ENCODE data around the gene ARMS2. TPM values are rescaled to one million over a fixed set of nuclear protein-coding genes. Genes with fewer than 3 reads are reported as not detected.

ARMS2 gene
- total RNA-seq, 1 donor from 2014 or later: not detected

DNA sequence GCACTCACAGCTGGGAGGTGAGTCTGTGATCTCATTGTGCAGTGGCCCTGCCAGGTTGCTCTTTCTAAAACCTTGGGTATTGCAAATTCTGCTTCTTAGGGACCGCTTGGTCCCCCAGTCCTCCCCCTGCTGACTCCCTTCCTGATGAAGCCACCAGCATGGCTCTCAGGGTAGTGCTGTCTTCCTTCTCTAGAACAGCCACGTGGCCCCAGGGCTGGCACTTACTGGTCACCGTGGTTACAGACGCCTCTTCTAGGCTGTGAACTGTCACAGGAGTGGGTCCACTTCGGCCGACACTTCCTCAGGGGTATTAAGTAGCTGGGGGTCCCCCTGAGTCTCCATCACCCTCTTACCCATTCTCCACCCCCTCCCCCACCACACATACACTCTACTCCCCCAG, 4.2 kb downstream of the ARMS2 start:
- Histone ChIP-seq H3K9ac (no peak overlapping the region), H3K27me3 (peaks cover 60% of the 10 kb centered on the region), H3K36me3 (no peaks in the 10 kb centered on the region), H3K79me2 (ENCODE audit: low read depth) (no peaks in the 10 kb centered on the region), H3K9me3 (ENCODE audit: low read depth) (no peaks in the 10 kb centered on the region), H3K4me2 (no peak overlapping the region), H3K4me3 (no peak overlapping the region), H3K4me1 (peaks cover 15% of the 10 kb centered on the region), H2AFZ (replicated peaks) (no peak overlapping the region), H3F3A (ENCODE audit: low read depth) (peaks cover 8% of the 10 kb centered on the region), H4K20me1 (ENCODE audit: low read depth) (peaks cover 4% of the 10 kb centered on the region), H3K27ac (no peak overlapping the region)
- Mint-ChIP-seq H3K36me3 (peaks cover 4% of the 10 kb centered on the region), H3K4me1 (peaks cover 37% of the 10 kb centered on the region), H3K9me3 (no peaks in the 10 kb centered on the region), H3K27ac (no peak overlapping the region), H3K4me3 (no peak overlapping the region), H3K27me3 (ENCODE audit: insufficient read depth, low read depth) (peaks cover 38% of the 10 kb centered on the region)
- DNase-seq (ENCODE audit: low spot score): no peak
- TF ChIP-seq CTCF (IDR thresholded peaks at IDR 0.05): no peak

GRCh38 chr10:122459561-122460273, 5.3 kb downstream of the ARMS2 start:
- Mint-ChIP-seq H3K27ac (no peak overlapping the region), H3K9me3 (no peaks in the 10 kb centered on the region), H3K36me3 (peaks cover 4% of the 10 kb centered on the region), H3K27me3 (ENCODE audit: insufficient read depth, low read depth) (peaks cover 42% of the 10 kb centered on the region), H3K4me3 (peak overlapping the region; percentile 3), H3K4me1 (peaks cover 37% of the 10 kb centered on the region)
- no peak for DNase-seq (ENCODE audit: low spot score)
- Histone ChIP-seq H3K36me3 (no peaks in the 10 kb centered on the region), H3F3A (ENCODE audit: low read depth) (peaks cover 8% of the 10 kb centered on the region), H3K4me2 (no peak overlapping the region), H3K27me3 (peaks cover 70% of the 10 kb centered on the region), H3K9ac (no peak overlapping the region), H3K9me3 (ENCODE audit: low read depth) (no peaks in the 10 kb centered on the region), H4K20me1 (ENCODE audit: low read depth) (peaks cover 11% of the 10 kb centered on the region), H3K4me1 (peaks cover 15% of the 10 kb centered on the region), H3K4me3 (no peak overlapping the region), H3K79me2 (ENCODE audit: low read depth) (no peaks in the 10 kb centered on the region), H2AFZ (replicated peaks) (no peak overlapping the region), H3K27ac (no peak overlapping the region)
- TF ChIP-seq EZH2phosphoT487 (IDR thresholded peaks at IDR 0.05) (no peak), EZH2 (IDR thresholded peaks at IDR 0.05) (no peak), CTCF (IDR thresholded peaks at IDR 0.05) (no peak)

- Histone ChIP-seq H3K27me3 (peaks cover 82% of the 10 kb centered on the region), H3K4me3 (peak overlapping the region; percentile 62), H3K79me2 (ENCODE audit: low read depth) (no peaks in the 10 kb centered on the region), H3K9ac (no peak overlapping the region), H3K4me1 (peaks cover 15% of the 10 kb centered on the region), H3F3A (ENCODE audit: low read depth) (peaks cover 8% of the 10 kb centered on the region), H3K36me3 (no peaks in the 10 kb centered on the region), H3K27ac (no peak overlapping the region), H3K4me2 (peak overlapping the region; percentile 97), H2AFZ (replicated peaks) (peak overlapping the region; percentile 97), H3K9me3 (ENCODE audit: low read depth) (no peaks in the 10 kb centered on the region), H4K20me1 (ENCODE audit: low read depth) (peaks cover 11% of the 10 kb centered on the region)
- DNase-seq (ENCODE audit: low spot score): no peak
- peak overlapping the region; percentile 81 for H3K4me3 Mint-ChIP-seq
- peaks cover 4% of the 10 kb centered on the region for H3K36me3 Mint-ChIP-seq
- no peaks in the 10 kb centered on the region for H3K9me3 Mint-ChIP-seq
- TF ChIP-seq EZH2 (IDR thresholded peaks at IDR 0.05) (peak; percentile 54), EZH2phosphoT487 (IDR thresholded peaks at IDR 0.05) (peak; percentile 70), CTCF (IDR thresholded peaks at IDR 0.05) (no peak)
- peaks cover 40% of the 10 kb centered on the region for H3K27me3 Mint-ChIP-seq (ENCODE audit: insufficient read depth, low read depth)
- no peak overlapping the region for H3K27ac Mint-ChIP-seq
- peaks cover 29% of the 10 kb centered on the region for H3K4me1 Mint-ChIP-seq
These were observed 6.4 kb downstream of the ARMS2 start for GRCh38 chr10:122460891-122461293.
